SK-N-MC (cell line): ENCODE data around the gene MAMLD1.

Experiments
- EZH2 ChIP-seq: fragments of 200-600 bp; sonication (generic); IDR thresholded peaks from one replicate; pipeline ENCODE4 v1.6.1; 2017; ENCODE audit warnings: antibody characterized with exemption
- FOXP2 ChIP-seq: optimal IDR thresholded peaks from 2 replicates; pipeline ENCODE3; 2011; ENCODE audit warnings: mild to moderate bottlenecking, moderate library complexity; ENCODE audit not compliant: insufficient read depth; ENCODE audit errors: extremely low read length, control extremely low read depth
- POLR2AphosphoS5 ChIP-seq: IDR thresholded peaks from 2 replicates; pipeline ENCODE4 v1.6.1; 2012; ENCODE audit warnings: mild to moderate bottlenecking, low read depth, low read length, borderline replicate concordance

GRCh38 chrX:150525061-150525919 lies 162.2 kb downstream of the MAMLD1 start:
- TF ChIP-seq POLR2AphosphoS5 (no peak), EZH2 (no peak), FOXP2 (no peak)
